Calu3 (cell line): ENCODE measurements around the gene DMRTC2. TPM values are rescaled to one million over a fixed set of nuclear protein-coding genes. Genes with fewer than 3 reads are reported as not detected.

ENCODE experiments used
- BruUV-seq: library from RNA; stranded (reverse); fragments of 400-500 nt; replicated peaks from 2 replicates; lab custom pipeline; 2021; lab: Mats Ljungman, UMichigan
- CTCF ChIA-PET: fragments of 300-600 bp; sonication (Branson Sonifier 250); formaldehyde crosslinking; loops from one replicate; lab custom pipeline; 2022; ENCODE audit warnings: antibody characterized with exemption; lab: Charles Lee
- DNase-seq: peaks from one replicate; pipeline ENCODE4 v3.0.0; 2022
- H3K27ac Mint-ChIP-seq: one replicate; pipeline ENCODE4 v1.8.0; 2022; ENCODE audit warnings: mixed read lengths; ENCODE audit not compliant: unreplicated experiment
- H3K27me3 Mint-ChIP-seq: one replicate; pipeline ENCODE4 v1.8.0; 2022; ENCODE audit warnings: mixed read lengths; ENCODE audit not compliant: unreplicated experiment
- H3K36me3 Mint-ChIP-seq: one replicate; pipeline ENCODE4 v1.8.0; 2022; ENCODE audit warnings: mild to moderate bottlenecking, moderate library complexity, mixed read lengths; ENCODE audit not compliant: insufficient read depth, unreplicated experiment
- H3K4me1 Mint-ChIP-seq: one replicate; pipeline ENCODE4 v1.8.0; 2022; ENCODE audit warnings: mild to moderate bottlenecking, low read depth, mixed read lengths; ENCODE audit not compliant: unreplicated experiment
- H3K4me3 Mint-ChIP-seq: one replicate; pipeline ENCODE4 v1.8.0; 2022; ENCODE audit warnings: mild to moderate bottlenecking, low read depth, moderate library complexity, mixed read lengths; ENCODE audit not compliant: unreplicated experiment
- H3K9me3 Mint-ChIP-seq: one replicate; pipeline ENCODE4 v1.8.0; 2022; ENCODE audit warnings: low read depth, mixed read lengths; ENCODE audit not compliant: unreplicated experiment
- intact Hi-C: fragments of 100-400 bp; cut with micrococcal nuclease; formaldehyde crosslinking; loops from one replicate; pipeline ENCODE4 v1.10.0; 2022; ENCODE audit not compliant: unreplicated experiment
- total RNA-seq: library from RNA; stranded (reverse); gene quantifications from 2 replicates; pipeline ENCODE4 v1.2.3, GENCODE V29; 2022
- TF ChIP-seq, protein P1 (sequence below): fragments of 200-600 bp; IDR thresholded peaks from one replicate; pipeline ENCODE4 v1.8.0; 2022; ENCODE audit warnings: antibody characterized with exemption; ENCODE audit not compliant: unreplicated experiment

DMRTC2 gene
- total RNA-seq, 1 experiment from 2014 or later = not detected

DNA sequence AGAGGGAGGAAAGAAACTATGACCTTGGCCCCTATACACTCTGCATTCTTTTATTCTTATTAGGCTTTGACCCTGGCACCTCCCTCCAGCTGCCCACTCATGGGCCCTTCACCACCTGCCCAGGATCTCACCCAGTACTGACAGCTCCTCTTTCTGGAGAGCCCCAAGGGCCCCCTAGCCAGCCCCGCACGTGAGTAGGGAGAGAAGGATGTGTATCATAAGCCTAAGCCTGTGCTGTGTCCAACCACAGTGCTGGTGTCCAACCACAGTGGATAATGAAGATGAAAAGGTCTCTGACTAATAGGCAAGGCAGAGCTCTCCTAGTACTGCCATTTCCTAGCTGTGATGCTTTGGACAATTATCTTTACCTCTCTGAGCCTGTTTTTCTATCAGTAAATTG, 4.2 kb downstream of the DMRTC2 start:
- intact Hi-C loops = no loop called here
- TF ChIP-seq, protein P1, sequence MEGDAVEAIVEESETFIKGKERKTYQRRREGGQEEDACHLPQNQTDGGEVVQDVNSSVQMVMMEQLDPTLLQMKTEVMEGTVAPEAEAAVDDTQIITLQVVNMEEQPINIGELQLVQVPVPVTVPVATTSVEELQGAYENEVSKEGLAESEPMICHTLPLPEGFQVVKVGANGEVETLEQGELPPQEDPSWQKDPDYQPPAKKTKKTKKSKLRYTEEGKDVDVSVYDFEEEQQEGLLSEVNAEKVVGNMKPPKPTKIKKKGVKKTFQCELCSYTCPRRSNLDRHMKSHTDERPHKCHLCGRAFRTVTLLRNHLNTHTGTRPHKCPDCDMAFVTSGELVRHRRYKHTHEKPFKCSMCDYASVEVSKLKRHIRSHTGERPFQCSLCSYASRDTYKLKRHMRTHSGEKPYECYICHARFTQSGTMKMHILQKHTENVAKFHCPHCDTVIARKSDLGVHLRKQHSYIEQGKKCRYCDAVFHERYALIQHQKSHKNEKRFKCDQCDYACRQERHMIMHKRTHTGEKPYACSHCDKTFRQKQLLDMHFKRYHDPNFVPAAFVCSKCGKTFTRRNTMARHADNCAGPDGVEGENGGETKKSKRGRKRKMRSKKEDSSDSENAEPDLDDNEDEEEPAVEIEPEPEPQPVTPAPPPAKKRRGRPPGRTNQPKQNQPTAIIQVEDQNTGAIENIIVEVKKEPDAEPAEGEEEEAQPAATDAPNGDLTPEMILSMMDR = no peak
- H3K4me1 Mint-ChIP-seq = no peaks in the 10 kb centered on the region
- H3K27ac Mint-ChIP-seq = no peak overlapping the region
- H3K9me3 Mint-ChIP-seq = peaks cover 3% of the 10 kb centered on the region
- CTCF ChIA-PET = interaction anchor here (0.6 to 1.3 kb wide), 2 partner anchors 56 to 329 kb away, joined by 3 to 5 read pairs; no protein-coding TSS in a partner anchor
- no peak overlapping the region for H3K4me3 Mint-ChIP-seq
- no peak for DNase-seq
- BruUV-seq = no TSS peak
- H3K27me3 Mint-ChIP-seq = peaks cover 88% of the 10 kb centered on the region
- no peaks in the 10 kb centered on the region for H3K36me3 Mint-ChIP-seq

DNA sequence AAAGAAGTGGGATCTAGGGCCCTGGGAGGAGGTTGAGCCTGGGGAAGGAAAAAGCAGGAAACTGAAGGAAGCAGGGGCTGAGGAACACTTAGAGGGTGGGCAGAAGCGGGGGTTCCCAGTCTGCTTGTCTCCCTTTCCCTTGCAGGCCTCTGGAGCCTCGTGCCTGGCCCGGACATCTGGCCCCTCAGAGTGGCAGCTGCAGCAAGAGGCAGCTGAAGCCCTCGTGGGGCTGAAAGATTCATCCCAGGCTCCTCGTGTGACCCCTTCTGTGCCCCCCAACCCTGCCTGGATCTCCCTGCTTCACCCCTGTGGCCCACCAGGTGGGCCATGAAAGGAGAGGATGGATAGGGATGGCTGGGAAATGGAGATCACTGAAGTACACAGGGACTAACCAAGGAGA, 5.5 kb downstream of the DMRTC2 start:
- Mint-ChIP-seq H3K4me3 (no peak overlapping the region), H3K36me3 (no peaks in the 10 kb centered on the region), H3K9me3 (no peaks in the 10 kb centered on the region), H3K27ac (no peak overlapping the region), H3K27me3 (peaks cover 88% of the 10 kb centered on the region), H3K4me1 (no peaks in the 10 kb centered on the region)
- no TSS peak for BruUV-seq
- CTCF ChIA-PET = interaction anchor here (0.6 to 2.2 kb wide), 3 partner anchors 9 to 367 kb away, joined by 3 to 5 read pairs (median 5); partner anchors contain the start of gene RPS19
- intact Hi-C loops = no loop called here
- no peak for DNase-seq
- TF ChIP-seq, protein P1 = no peak

DNA sequence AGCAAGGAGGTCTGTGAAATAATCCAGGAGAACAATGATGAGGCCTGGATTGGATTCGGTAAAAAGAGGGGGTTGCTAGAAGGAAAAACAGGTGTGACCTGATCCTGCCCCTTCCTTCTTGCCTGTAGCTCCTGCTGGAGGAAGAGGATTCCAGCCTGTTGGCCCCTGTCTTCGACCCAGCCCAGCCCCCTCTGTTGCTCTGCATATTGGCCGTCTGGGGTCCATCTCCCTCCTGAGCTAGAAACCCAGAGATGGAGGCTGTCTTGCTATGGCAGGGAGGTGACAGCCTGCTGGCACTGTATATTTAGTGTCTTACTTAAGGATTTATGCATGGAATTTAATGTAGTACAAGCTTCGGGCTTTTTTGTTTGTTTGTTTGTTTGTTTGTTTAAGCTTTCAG, 6.6 kb downstream of the DMRTC2 start:
- CTCF ChIA-PET = interaction anchor here (1.3 to 2.2 kb wide), 2 partner anchors 8 to 13 kb away, joined by 3 to 5 read pairs; partner anchors contain the start of gene RPS19
- Mint-ChIP-seq H3K4me3 (no peak overlapping the region), H3K9me3 (no peaks in the 10 kb centered on the region), H3K4me1 (no peaks in the 10 kb centered on the region), H3K36me3 (no peaks in the 10 kb centered on the region), H3K27me3 (peaks cover 79% of the 10 kb centered on the region), H3K27ac (no peak overlapping the region)
- intact Hi-C loops = no loop called here
- no TSS peak for BruUV-seq
- DNase-seq = no peak
- TF ChIP-seq, protein P1 = no peak

DNA sequence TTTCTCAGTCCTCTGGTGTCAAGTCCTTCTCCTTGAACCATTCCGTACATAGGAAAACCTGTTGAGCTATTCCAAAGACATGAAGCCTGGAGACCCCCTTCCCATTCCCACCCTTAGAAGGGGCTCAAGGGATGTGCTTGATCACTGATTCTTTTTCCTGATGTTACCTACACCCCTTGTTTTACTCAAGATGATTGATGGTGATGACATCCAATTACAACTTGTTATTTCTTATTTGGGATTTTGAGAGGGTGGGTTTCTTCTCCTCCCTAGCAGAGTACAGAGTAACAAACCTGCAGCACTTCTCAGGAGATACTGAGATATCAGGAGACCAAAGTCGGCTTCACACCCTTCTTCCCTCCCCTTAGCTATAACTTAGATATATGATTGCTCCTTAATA, 8.5 kb downstream of the DMRTC2 start:
- intact Hi-C loops = no loop called here
- TF ChIP-seq, protein P1 = no peak
- no peaks in the 10 kb centered on the region for H3K36me3 Mint-ChIP-seq
- no peaks in the 10 kb centered on the region for H3K9me3 Mint-ChIP-seq
- no peak overlapping the region for H3K27ac Mint-ChIP-seq
- no peak overlapping the region for H3K4me3 Mint-ChIP-seq
- no peak for DNase-seq
- no peaks in the 10 kb centered on the region for H3K4me1 Mint-ChIP-seq
- no TSS peak for BruUV-seq
- H3K27me3 Mint-ChIP-seq = peaks cover 72% of the 10 kb centered on the region
- CTCF ChIA-PET = no interaction called here
